GM18873 (cell line): ENCODE data around the gene KLHL1.

Experiments
- ATAC-seq: cut with Tn5 transposase; IDR thresholded peaks from one replicate; pipeline ENCODE4 v1.9.1; 2021; ENCODE audit warnings: mild to moderate bottlenecking, moderate library complexity, moderate number of reproducible peaks; ENCODE audit not compliant: unreplicated experiment, low FRiP score

Gene KLHL1

DNA sequence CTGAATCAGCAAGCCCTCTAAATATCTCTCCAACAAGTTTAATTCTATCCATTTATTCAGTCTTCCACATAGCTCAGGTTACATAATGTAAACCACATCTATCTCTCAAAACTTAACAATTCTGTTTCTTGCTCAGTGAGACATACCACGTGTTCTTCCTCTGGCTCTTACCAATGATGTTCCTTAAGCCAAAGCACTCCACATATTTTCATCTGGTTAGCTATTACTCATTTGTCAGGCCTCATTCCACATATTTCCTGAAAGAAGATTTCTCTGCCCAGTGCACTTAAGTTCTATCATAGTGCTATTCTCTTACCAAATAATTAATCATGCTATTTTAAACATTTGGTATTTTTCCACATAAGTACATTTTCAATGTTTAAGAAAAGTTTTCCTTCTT, 403.9 kb downstream of the KLHL1 start:
- no peak for ATAC-seq

DNA sequence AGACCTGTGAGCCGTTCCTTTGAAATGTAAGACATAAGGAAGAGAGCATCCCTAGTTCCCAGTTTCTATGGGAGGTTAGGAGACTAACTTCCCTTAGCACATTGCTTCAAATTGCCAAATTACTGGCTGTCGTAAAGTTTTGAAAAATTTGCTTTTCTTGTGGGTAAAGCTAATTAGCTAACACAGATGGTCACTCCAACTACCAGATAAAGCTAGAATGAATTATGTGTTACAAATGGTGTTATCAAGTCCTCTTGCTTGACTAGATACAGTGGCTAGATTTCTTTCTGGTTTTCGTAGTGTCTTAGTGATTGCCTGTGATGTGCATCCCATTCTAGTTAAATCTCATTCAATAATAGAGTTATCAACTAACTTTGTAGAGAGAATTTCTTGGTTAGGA, 417.3 kb downstream of the KLHL1 start:
- ATAC-seq, result no peak

DNA sequence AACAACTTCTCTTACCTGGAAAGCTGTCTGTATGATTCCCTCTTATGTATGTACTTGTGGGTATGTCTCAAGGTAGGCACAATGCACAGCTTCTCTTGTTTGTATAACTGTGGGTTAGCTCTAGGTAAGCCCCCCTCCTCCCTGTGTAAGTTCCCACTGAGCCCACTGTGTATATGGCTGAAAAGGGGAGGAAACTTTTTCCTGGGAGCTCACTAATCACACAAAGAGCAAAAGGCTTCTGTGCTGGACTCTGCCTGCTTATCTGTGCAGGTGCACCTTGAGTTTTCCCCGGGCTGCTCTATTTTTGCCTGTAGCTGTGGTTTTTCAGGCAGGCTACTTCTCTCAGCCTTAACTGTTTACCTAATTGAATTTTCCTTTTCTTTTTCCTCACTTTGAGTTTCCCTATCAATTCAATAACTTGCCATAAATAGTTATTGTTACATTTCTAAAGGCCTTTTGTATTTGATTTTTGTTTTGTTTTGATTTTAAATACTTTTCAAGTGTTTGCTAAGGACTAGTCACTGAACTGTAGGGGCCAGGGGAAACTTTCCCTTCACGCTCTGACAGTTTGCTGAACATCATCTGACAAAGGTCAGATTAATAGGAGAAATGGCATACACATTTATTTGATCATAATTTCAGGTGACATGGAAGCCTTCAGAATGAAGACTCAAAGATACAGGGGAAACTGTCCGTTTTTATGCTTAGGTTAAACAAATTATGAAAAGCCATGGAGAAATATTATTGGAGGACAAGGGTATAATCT, 424.1 kb downstream of the KLHL1 start:
- no peak for ATAC-seq

DNA sequence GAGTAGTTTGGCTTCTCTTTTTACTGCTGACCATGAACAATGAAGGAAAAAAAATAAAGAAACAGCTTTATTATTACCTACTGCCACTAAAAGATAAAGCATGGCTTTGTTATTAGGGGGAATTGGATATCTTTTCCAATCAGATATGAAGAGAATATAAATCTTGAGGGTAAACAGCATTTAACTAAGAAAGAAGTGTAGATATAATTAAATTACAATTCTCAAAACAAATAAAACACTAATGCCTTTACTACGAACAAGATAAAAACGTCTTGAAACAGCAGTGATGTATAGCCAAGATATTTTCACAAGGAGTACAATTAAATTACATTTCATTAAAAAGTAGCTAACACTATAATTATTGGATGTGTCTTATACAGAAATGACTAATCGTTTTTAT, 426.5 kb downstream of the KLHL1 start:
- ATAC-seq, result no peak

DNA sequence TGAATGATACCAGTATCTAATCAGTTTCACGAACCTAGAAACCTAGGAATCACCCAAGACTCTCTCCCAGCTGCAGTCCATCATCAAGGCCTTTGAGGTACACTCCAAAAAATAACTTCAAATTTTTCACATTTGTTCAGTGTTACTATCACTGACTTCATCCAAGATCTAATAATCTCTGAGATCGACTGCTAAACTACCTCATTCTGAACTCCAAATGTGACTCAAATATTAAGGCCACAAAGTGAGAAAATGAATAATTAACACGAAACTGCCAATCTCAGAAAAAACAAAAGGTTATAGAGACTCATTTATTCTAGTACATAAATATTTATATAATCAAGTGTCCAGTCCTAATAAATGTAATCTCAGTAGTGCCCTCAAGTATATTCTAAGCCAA, 430.9 kb downstream of the KLHL1 start:
- ATAC-seq, result no peak

DNA sequence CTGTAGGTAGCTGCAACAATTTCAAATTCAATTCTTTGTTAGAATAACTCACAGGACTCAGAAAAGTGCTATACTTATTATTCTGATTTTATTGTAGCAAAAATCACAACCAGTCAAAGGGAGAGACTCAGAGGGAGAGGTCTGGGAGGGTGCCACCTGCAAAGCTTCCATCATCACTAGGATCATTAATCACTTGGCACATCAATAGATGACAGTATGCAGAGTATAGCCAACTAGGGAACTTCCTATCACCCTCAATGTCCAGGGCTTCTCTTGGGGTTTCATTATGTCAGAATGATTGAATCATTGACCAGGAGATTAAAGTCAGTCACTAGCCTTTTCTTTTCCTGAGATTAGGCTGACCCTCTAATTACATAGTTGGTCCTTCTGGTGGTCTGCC, 432.0 kb downstream of the KLHL1 start:
- ATAC-seq, result no peak

DNA sequence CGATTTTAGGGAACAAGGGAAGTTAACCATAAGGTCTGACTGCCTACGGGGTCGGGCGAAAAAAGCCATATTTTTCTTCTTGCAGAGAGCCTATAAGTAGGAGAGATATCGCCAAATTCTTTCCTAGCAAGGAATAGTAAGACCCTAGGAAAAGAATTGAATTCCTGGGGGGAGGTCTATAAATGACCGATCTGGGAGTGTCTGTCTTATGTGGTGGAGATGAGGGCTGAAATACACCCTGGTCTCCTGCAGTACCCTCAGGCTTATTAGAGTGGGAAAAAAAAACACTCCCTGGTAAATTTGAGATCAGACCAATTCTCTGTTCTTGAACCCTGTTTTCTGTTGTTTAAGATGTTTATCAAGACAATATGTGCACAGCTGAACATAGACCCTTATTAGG, 448.1 kb downstream of the KLHL1 start:
- no peak for ATAC-seq

DNA sequence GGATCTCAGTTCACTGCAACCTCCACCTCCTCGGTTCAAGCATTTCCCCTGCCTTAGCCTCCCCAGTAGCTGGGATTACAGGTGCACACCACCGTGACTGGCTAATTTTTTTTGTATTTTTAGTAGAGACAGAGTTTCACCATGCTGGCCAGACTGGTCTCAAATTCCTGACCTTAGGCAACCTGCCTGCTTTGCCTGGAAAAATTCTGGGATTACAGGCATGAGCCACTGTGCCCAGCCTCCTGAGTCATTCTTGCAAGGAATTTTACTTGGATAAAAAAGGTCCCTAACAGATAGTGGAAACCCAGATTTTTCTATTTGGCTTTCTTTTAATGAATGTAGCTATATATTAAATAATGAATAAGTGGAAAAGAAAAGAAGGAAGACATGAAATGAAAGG, 450.6 kb downstream of the KLHL1 start:
- ATAC-seq, result no peak

DNA sequence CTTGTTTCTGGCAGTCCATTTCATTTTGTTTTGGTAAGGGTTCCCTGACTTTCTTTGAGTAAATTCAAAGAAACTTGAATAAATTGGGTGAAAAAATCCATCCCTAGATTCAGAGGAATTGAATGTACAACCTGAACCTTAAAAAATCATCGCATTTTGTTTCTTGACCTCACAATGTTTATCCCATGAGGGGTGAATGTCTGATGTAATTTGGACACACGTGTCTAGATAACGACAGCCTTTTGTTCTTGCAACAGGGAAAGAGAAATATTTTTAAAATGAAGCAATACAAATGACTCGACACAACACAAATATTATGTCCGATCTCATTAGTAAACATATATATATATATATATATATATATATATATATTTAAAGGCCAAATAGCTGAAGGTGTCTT, 453.9 kb downstream of the KLHL1 start:
- ATAC-seq, result no peak
